ENCODE results near the gene COL23A1. TPM values are rescaled to one million over a fixed set of nuclear protein-coding genes. Genes with fewer than 3 reads are reported as not detected.

COL23A1 gene
- total RNA-seq, 1 experiment from 2014 or later: not detected

DNA sequence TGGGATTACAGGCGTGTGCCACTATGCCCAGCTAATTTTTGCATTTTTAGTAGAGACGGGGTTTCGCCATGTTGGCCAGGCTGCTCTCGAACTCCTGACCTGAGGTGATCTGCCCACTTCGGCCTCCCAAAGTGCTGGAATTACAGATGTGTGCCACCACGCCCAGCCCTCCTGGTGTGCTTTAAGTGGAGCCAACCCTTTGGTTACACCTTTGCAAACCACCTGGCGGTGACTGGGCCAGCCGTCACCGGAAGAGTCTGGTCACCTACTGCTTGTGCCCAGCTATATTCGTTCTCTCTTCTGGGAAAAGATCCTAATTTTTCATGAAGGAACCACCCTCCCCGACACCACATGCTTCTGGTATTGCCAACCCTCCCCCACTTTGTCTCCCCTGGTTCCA lies 35.9 kb downstream of the COL23A1 start:
- no peak for DNase-seq (ENCODE audit: low spot score)

DNA sequence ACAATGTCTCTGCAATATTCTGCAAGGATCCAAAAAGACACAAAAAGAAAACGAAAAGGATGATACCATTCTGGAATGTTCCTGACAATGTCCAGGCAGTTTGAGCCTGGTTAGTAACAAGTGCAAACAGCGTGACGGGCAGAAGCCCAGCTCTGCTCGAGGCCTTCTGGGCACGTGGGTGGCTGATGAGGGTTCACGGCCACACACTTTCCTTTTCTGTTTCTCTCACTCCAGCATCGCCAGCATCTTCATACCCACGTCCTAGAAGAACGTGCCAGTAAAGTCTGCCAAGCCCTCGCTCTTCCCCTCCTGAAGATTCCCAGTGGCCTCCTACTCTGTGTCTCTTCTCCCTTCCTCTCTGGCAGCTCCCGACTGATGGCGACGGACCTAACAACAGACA lies 36.7 kb downstream of the COL23A1 start:
- DNase-seq (ENCODE audit: low spot score): no peak

DNA sequence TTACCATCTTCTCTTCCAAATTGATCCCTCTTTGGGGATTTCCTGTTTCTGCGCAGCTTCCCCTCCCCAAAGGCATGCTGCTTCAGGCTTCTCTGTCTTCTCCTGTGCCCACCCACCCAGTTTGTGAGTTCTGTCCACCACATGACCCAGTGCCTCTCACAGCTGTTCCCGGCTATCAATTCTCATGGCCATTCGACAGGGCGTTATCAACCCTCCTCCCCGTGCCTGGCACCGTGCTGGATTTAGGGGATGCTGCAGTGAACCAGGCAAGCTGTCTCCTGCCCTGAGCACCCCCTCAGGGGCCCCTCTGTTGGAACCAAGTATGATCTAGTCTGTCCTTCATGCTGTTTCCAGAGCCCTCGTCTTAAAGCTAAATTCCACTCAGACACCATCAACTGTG lies 38.7 kb downstream of the COL23A1 start:
- no peak for DNase-seq (ENCODE audit: low spot score)

DNA sequence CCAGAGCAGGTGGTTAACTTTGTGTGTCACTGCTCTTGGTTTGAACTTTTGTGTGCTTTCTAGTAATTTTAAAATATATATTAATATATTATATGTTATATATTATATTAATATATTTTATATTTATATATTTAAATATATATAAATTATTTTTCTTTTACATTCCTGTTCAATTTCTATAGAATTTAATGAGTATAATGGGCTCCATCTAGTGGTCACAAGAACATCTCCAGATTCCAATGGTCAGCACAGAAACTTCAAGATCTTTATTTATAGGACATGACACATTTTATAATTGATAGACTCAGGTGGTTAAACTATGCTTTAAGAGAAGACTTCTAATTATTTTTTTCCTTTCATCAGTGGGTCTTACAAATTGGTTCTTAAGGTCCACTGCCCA lies 39.1 kb downstream of the COL23A1 start:
- DNase-seq (ENCODE audit: low spot score): no peak

DNA sequence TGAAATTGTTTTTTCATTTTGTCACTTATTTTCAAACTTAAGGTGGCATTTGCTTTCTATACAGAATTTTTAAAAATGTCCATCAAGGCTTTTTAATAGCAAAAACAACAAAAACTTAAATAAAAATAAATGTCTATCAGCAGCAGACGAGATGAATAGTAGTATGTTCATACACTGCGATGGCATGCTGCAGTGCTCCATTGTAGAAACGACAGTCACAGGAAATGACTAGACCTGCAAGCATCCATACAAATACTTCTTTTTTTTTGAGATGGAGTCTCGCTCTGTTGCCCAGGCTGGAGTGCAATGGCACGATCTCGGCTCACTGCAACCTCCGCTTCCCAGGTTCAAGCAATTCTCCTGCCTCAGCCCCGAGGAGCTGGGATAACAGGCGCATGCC lies 41.4 kb downstream of the COL23A1 start:
- no peak for DNase-seq (ENCODE audit: low spot score)

DNA sequence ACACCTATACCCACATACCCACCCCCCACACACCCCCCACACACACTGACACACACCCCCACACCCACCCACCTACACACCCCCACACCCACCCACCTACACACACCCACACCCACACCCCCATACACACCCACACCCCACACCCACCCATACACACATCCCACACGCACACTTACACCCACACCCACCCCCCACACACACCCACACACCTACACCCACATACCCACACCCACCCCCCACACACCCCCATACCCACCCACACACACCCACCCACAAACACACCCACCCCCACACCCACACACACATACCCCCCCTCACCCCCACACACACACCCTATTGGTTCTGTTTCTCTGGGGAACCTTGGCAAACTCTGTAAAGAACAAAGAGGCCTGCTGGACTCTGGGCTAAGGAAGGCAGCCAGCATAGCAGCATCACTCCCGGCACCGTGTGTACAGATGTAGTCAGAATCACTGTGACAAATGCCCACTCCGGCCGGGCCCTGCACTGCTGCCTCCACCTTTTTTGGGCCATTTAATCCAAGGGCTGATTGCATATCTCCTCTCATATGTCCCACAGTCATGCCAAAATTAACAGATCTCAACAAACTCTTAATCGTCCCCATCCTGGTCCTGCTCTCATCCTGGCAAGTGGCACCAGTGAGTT lies 42.3 kb downstream of the COL23A1 start:
- no peak for DNase-seq (ENCODE audit: low spot score)

DNA sequence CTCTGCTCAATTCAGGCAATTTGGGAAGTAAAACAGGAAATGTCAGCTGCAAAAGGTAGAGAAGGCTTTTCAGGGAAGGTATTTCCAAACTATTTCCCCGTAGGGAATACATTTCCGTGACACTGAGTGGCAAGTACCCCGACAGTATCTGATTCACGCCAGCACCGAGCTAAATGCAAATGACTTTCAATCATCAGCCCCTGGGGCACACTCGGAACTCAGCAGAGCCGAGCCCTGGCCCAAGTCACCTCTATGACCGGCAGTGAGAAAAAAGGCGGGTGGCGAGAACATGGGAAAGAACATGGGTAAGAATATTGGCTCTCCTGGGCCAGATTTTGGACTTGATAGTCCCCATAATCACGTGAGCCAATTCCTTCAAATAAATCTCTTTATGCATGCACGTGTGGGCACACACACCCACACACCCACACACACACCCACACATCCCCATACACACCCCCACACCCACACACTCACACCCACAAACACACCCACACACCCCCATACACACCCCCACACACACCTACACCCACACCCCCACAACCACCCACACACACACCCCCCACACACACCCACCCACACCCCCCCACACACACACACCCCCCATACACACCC lies 43.0 kb downstream of the COL23A1 start:
- no peak for DNase-seq (ENCODE audit: low spot score)

DNA sequence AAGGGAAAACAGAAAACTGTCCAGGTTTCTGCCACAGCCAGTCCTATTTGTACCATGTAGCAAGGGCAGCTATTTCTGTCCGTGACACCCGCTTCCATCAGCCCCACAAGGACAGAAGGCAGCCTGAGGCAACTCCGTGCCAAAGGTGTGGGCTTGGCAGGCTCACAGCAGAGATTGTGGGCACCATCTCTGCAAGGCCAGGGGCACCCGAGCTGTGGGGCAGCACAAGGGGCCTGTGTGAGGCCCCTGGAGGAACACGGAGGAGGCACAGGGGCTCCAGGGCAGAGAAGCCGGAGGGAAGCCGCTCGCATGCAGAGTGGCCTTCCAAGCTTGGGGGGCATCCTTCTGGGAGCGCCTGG lies 43.5 kb downstream of the COL23A1 start:
- no peak for DNase-seq (ENCODE audit: low spot score)

DNA sequence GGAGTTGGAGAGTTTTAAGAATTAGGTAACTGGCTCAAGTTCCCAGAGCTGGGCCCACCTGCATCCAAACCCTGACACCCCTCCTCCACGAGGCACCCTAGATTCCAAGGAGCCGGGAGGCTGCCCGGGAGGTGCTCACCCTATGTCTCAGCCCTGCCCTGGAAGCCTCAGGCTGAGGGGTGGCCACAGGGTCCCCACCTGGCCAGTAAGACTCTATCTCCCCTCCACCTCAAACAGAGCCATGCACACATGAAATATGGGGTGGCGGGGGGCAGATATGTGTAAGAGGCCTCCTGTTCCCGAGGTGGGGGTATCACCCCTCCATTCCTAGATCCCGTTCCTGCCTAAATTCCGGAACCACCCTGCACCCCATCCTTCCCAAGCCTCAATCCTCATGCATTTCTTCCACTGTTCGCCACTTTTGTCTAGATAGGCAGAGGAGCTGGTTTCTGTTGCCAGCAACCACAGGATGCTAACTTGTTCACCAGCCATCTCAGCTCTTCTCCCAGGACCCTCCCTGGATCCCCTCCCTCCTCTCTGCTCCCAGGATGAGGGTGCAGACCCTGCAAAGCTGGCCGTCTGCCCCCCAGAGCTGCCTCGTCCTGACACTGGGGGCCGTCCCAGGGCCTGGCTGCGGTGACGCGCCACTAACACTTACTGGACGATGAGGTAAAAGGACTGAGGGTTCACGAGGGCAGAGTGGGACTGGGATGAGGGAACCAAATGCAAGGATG lies 44.1 kb downstream of the COL23A1 start:
- DNase-seq (ENCODE audit: low spot score): no peak

DNA sequence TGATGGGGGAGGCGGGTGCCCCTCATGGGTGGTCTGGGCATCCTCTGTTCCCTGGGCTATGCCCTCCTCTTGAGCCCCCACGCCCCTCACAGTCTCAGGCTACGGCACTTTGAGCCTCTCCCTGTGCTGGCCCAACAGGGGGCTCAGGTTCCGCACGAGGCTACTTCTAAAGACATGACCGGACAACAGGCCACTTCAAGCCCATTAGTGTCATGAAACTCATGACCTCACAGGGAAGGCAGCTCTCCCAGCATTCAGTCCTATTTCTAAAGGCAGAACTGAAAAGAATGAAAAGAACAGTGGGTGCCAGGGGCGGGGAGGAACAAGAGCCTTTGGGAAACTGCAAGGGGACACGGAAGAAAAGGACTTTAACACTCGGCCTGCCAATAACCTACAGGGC lies 45.0 kb downstream of the COL23A1 start:
- no peak for DNase-seq (ENCODE audit: low spot score)

DNA sequence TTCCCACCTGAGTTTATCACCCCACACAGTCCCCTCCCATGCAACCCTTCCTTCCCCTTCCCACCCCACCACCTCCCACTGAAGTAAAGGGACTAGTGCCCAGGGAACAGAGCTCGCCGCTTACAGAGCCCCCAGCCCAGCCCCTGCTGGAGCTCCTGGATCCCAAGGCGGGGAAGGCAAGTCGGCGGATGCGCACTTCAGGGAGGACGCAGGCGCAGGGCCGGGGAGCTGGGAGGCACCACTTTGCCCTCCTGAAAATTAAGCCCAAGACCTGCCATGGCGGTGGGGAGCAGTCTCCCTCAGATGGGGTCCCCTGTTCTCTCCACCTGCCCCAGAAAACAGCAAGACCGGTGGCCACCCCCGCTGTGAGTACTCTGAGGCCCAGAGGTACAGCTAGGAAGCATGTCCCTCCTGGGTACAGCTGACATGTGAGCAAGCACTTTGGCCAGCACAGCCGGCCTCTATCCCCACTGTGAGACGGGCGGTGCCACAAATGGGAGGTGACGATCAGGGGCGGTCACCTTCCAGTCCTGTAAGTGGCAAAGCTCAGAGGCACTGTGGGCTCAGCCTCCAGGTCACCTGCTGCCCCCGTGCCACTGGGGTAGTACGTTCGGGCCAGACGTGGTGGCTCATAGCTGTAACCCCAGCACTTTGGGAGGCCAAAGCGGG lies 45.9 kb downstream of the COL23A1 start:
- no peak for DNase-seq (ENCODE audit: low spot score)

DNA sequence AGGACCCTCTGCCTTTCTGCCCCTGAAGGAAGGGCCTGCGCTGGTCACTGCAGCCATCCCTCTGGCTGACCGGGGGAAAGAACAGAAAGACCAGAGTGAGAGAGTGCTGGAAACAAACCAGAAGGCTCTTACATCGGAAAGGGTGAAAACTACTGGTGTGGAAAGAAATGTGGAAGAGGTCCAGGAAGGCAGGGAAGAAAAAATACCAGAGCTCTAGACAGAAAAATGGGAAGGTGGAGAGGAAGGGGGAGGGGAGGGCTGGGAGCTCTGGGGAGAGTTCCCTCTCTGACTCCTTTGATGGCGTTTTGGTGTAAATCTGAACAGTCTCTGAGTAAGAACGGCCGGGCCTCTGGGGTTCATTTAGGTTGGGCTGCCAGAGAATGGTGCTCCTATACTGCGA lies 47.7 kb downstream of the COL23A1 start:
- no peak for DNase-seq (ENCODE audit: low spot score)

DNA sequence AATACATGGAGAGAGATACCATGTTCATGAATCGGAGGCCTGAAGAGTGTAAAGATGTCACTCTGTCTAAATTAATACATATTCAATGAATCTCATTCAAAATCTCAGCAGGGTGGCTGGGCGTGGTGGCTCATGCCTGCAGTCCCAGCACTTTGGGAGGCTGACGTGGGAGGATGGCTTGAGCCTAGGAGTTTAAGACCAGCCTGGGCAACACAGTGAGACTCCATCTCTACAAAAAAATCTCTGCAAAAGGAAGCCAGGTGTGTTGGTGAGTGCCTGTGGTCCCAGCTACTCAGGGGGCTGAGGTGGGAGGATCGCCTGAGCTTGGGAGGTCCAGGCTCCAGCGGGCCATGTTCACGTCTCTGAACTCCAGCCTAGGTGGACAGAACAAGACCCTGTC lies 49.7 kb downstream of the COL23A1 start:
- DNase-seq (ENCODE audit: low spot score): no peak

DNA sequence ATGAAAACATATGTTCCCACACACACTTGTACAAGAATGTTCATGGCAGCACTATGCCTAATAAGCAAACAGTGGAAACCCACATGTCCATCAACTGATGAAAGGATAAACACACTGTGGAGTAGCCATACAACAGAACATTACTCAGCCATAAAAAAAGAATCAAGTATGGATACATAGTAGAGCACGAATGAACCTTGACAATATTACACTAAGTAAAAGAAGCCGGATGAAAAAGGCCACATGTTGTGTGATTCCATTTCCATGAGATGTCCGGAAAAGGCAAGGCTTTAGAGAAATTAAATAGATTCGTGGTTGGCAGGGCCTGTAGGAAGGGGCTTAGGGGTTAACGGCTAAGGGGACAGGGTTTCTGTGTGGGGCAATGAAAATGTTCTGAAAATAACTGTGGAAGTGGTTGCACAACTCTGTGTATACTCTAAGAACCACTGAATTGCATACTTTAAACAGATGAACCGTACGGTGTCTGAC lies 51.4 kb downstream of the COL23A1 start:
- DNase-seq (ENCODE audit: low spot score): no peak

DNA sequence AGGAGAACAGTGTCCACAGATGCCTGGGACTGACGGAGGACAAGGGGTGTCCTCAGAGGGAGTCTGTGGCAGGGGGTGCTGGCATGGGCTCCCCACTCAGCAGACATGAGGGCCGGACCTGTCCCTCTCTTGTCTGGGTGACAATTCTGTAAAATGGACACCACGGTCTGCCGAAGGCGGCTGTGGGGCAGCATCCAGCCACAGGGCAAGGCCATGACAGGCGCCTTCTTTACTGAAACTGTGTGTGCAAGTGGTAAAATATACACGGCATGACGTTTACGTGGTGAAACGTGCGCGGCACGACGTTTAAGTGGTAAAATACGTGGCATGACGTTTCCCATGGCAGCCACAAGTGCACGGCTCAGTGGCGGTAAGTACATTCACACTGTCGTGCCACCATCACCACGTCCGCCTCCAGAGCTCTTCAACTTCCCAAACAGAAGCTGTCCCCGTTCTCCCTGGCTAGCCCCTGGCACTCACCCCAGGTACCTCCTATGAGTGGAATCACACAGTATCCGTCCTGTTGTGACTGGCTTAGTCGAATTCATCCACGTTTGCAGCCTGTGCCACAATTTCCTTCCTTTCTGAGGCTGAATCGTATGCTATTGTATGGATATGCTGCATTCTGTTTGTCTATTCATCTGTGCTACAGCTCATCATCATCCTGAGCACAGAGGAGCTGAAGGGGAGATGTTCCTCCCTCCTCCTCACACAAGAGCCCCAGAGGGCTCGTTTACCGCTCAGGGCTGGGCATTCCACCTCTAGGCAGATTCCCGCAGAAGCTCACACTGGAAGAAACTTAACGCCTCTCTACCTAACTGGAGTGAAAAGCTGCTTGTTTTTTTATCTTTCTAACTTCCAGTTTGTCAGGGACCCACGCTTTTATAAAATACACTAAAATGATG lies 52.5 kb downstream of the COL23A1 start:
- DNase-seq (ENCODE audit: low spot score): no peak

DNA sequence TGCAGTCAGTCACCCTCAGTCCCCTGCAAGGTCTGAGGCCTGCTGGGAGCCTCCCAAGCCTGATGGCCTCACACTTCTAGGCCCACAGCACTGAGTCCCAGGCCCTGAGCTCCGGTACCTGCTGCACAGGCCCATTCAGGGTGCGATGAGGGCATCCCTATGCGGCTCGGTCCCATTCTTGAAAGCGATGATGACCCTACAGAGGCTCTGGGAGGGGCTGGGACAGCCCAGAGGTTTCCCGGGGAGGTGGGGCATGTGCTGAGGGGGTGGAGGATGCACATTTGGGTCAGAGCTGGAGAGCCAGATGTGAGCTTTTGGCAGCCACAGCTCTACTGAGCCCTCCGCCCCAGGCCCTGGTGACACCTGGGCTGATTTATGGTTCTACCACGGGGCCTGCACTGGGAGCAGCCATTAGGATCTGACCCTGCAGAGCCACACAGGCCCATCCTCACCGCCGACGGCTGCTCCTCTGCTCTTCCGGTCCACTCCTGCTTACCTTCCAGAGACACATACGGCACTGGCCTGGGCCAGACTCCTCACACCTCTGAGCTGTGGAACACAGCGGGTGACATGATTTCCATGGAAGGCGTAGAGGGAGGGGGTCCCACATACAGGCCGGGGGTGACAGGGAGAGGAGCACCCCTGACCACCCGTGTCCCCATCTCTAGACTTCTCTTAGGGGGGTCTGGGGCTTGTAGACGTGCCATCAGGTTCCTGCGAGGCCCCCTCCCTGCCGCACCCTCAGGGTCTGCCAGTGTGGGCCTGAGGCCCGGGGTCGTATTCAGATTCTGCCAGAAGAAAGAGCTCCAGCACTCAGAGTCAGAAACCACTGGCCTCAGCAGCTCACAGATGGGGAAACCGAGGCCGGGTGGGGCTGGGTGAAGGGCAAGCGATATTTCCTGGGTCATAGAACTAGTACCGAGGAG lies 53.4 kb downstream of the COL23A1 start:
- DNase-seq (ENCODE audit: low spot score): no peak

DNA sequence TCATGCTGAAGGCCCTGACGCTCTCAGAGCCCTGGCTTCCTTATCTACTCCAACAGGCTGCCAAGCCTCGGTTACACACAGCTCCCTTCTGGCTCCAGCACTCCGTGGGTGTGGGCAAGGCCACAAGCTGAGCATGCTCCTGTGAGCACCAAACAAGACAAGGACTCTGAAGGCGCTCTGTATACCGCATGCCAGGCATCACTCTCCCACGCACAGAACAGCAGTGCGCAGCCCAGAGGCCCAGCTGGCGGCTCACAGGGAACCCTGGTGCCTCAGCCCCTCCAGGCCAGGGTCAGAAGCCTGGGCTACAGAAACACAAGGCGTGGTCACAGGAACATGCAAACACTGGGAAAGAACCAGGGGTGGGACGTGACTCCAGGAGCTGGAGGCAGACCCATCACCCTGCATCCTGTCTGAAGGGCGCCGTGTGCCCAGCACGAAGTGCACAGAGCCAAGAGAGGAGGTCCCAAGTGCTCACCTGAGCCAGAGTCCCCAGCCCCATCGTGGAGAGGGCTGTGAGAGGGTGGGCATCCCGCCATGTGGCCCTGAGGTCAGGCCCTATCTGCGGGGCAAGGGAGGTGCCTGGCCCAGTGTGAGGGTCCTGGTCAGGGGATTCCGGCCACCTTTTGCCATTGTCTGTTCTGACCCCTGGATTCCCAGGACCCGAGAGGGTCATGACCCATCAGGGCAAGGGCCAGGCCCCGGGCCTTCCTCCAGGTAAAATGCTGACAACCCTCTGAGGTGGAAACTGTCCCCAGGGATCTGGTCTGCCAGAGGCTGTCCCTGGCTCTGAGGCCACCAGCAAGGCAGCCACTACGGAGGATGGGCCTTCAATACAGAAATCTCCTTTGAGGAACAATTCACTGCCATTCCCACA lies 54.7 kb downstream of the COL23A1 start:
- DNase-seq (ENCODE audit: low spot score): no peak

DNA sequence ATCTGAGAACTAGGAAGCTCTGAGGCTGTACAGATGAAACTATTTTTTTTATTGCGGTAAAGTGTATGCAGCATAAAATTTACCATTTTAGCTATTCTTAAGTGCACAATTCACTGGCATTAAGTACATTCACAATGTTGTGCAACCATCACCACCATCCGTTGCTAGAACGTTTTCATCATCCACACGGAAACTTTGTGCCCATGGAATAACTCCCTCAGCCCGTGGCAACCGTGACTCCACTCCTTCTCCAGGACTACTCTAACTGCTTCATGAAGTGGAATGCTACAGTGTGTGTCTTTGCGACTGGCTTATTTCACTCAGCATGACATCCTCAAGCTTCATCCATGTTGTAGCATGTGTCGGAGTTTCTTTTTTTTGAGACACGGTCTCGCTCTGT lies 57.1 kb downstream of the COL23A1 start:
- DNase-seq (ENCODE audit: low spot score): no peak

DNA sequence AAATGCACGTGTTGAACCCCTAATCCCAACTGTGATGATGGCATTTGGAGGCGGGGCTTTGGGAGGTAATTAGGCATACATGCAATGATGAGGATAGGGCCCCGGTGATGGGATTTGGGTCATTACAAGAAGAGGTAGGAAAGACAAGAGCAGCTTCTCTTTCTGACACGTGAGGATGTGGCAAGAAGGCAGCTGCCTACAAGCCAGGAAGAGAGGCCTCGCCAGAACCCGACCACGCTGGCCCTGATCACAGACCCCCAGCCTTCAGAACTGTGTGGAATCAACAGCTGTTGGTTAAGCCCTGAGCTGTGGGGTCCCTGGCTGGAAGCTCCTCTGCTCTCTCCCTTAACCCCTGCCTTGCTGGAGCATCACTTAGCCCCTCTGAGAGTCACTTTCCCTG lies 57.5 kb downstream of the COL23A1 start:
- DNase-seq (ENCODE audit: low spot score): no peak

Measured in A172 (cell line).